Mucosa of rectum (tissue), 2 donors: ENCODE results near the gene MCOLN1.

Source experiments
- H3K27ac ChIP-seq, 2 donors: one replicate each; pipeline ENCODE4 v1.7.0; 2013; ENCODE audit warnings: inconsistent platforms in 2 of 2, low read depth in 2 of 2, low read length in 2 of 2
- H3K27me3 ChIP-seq, 2 donors: one replicate each; pipeline ENCODE4 v1.7.0; 2013; ENCODE audit warnings: low read length in 2 of 2; ENCODE audit not compliant: control insufficient read depth in 2 of 2, insufficient read depth in 2 of 2
- H3K36me3 ChIP-seq, 2 donors: one replicate each; pipeline ENCODE4 v1.7.0; 2013; ENCODE audit warnings: low read length in 2 of 2; ENCODE audit not compliant: control insufficient read depth in 2 of 2, insufficient read depth in 2 of 2
- H3K4me1 ChIP-seq, 2 donors: one replicate each; pipeline ENCODE4 v1.7.0; 2013; ENCODE audit warnings: low read length in 2 of 2, mild to moderate bottlenecking in 1 of 2; ENCODE audit not compliant: control insufficient read depth in 2 of 2, insufficient read depth in 2 of 2
- H3K4me3 ChIP-seq, 2 donors: one replicate each; pipeline ENCODE4 v1.7.0; 2013; ENCODE audit warnings: low read length in 2 of 2
- H3K9ac ChIP-seq, 2 donors: one replicate each; pipeline ENCODE4 v1.7.0; 2013; ENCODE audit warnings: low read length in 2 of 2, low read depth in 1 of 2, mild to moderate bottlenecking in 1 of 2
- H3K9me3 ChIP-seq, 2 donors: one replicate each; pipeline ENCODE4 v1.7.0; 2013; ENCODE audit warnings: low read length in 2 of 2; ENCODE audit not compliant: control insufficient read depth in 2 of 2
- donor health status: healthy.
- donor health status: Normal muscosa, but diverticular disease.

MCOLN1 gene

GRCh38 chr19:7500811-7501450 lies 21.5 kb upstream of the MCOLN1 start:
- H3K27me3 ChIP-seq, result no peaks in the 10 kb centered on the region
- H3K4me3 ChIP-seq, result peak overlapping the region; percentile 17 to 44
- no peaks in the 10 kb centered on the region for H3K36me3 ChIP-seq
- H3K9ac ChIP-seq, result peak overlapping the region in 1 of 2 donors; percentile 5
- no peak overlapping the region for H3K27ac ChIP-seq
- H3K9me3 ChIP-seq, result no peaks in the 10 kb centered on the region
- H3K4me1 ChIP-seq, result peaks cover 5 to 14% of the 10 kb centered on the region in 2 donors

GRCh38 chr19:7502552-7502951 lies 19.9 kb upstream of the MCOLN1 start:
- H3K9me3 ChIP-seq, result no peaks in the 10 kb centered on the region
- peaks cover 5 to 14% of the 10 kb centered on the region in 2 donors for H3K4me1 ChIP-seq
- no peaks in the 10 kb centered on the region for H3K27me3 ChIP-seq
- no peak overlapping the region for H3K27ac ChIP-seq
- no peaks in the 10 kb centered on the region for H3K36me3 ChIP-seq
- H3K4me3 ChIP-seq, result no peak overlapping the region
- H3K9ac ChIP-seq, result no peak overlapping the region

- Histone ChIP-seq H3K4me3 (no peak overlapping the region), H3K27ac (no peak overlapping the region), H3K4me1 (peaks cover 5 to 14% of the 10 kb centered on the region in 2 donors), H3K9me3 (no peaks in the 10 kb centered on the region), H3K9ac (no peak overlapping the region), H3K27me3 (no peaks in the 10 kb centered on the region), H3K36me3 (no peaks in the 10 kb centered on the region)
These were observed 17.7 kb upstream of the MCOLN1 start for GRCh38 chr19:7504684-7505083.

- H3K9me3 ChIP-seq, result no peaks in the 10 kb centered on the region
- no peaks in the 10 kb centered on the region for H3K36me3 ChIP-seq
- H3K9ac ChIP-seq, result peak overlapping the region; percentile 47 to 51
- H3K27me3 ChIP-seq, result no peaks in the 10 kb centered on the region
- peaks cover 5 to 14% of the 10 kb centered on the region in 2 donors for H3K4me1 ChIP-seq
- H3K4me3 ChIP-seq, result peak overlapping the region; percentile 25 to 66
- H3K27ac ChIP-seq, result peak overlapping the region; percentile 38 to 56
These were observed 17.1 kb upstream of the MCOLN1 start for GRCh38 chr19:7505288-7505681.

GRCh38 chr19:7505682-7506384 lies 16.6 kb upstream of the MCOLN1 start:
- peak overlapping the region; percentile 38 to 56 for H3K27ac ChIP-seq
- H3K4me3 ChIP-seq, result peak overlapping the region; percentile 25 to 66
- peaks cover 5 to 12% of the 10 kb centered on the region in 2 donors for H3K4me1 ChIP-seq
- H3K9ac ChIP-seq, result peak overlapping the region; percentile 47 to 51
- H3K27me3 ChIP-seq, result no peaks in the 10 kb centered on the region
- H3K36me3 ChIP-seq, result no peaks in the 10 kb centered on the region
- H3K9me3 ChIP-seq, result no peaks in the 10 kb centered on the region

- peak overlapping the region in 1 of 2 donors; percentile 34 for H3K27ac ChIP-seq
These were observed 15.8 kb upstream of the MCOLN1 start for GRCh38 chr19:7506385-7507328.

GRCh38 chr19:7507884-7508283 lies 14.5 kb upstream of the MCOLN1 start:
- Histone ChIP-seq H3K36me3 (no peaks in the 10 kb centered on the region), H3K9ac (no peak overlapping the region), H3K9me3 (no peaks in the 10 kb centered on the region), H3K4me1 (peaks cover 5 to 8% of the 10 kb centered on the region in 2 donors), H3K4me3 (no peak overlapping the region), H3K27ac (no peak overlapping the region), H3K27me3 (no peaks in the 10 kb centered on the region)

More at GRCh38 chr19:7506385-7507328, 15.8 kb upstream of the MCOLN1 start:
- Histone ChIP-seq H3K4me1 (peaks cover 5 to 8% of the 10 kb centered on the region in 2 donors), H3K9me3 (no peaks in the 10 kb centered on the region), H3K36me3 (no peaks in the 10 kb centered on the region), H3K27me3 (no peaks in the 10 kb centered on the region), H3K4me3 (no peak overlapping the region), H3K9ac (no peak overlapping the region)

GRCh38 chr19:7509625-7510024 lies 12.8 kb upstream of the MCOLN1 start:
- no peaks in the 10 kb centered on the region for H3K9me3 ChIP-seq
- H3K4me3 ChIP-seq, result no peak overlapping the region
- H3K27ac ChIP-seq, result no peak overlapping the region
- no peaks in the 10 kb centered on the region for H3K36me3 ChIP-seq
- no peak overlapping the region for H3K9ac ChIP-seq
- no peaks in the 10 kb centered on the region for H3K27me3 ChIP-seq
- peaks cover 5 to 8% of the 10 kb centered on the region in 2 donors for H3K4me1 ChIP-seq

GRCh38 chr19:7512400-7512851 lies 10.0 kb upstream of the MCOLN1 start:
- Histone ChIP-seq H3K36me3 (no peaks in the 10 kb centered on the region), H3K27ac (no peak overlapping the region), H3K27me3 (no peaks in the 10 kb centered on the region), H3K9me3 (no peaks in the 10 kb centered on the region), H3K4me1 (peaks cover 10 to 13% of the 10 kb centered on the region in 2 donors), H3K9ac (no peak overlapping the region), H3K4me3 (no peak overlapping the region)
